Memory B cell (primary cell): Measurements from ENCODE around the gene AKAP6.

ENCODE experiments used
- ATAC-seq: fragments of 150-1000 bp; cut with Tn5 transposase; 2 replicates; pipeline ENCODE4 v1.10.0; 2021; ENCODE audit warnings: low read depth, mild to moderate bottlenecking, moderate library complexity
- DNase-seq, 2 donors: peaks; one replicate each; pipeline ENCODE4 v3.0.0; 2022; ENCODE audit warnings: low spot score in 2 of 2
- H3K27ac Mint-ChIP-seq: one replicate; pipeline ENCODE4 v1.8.0; 2022; ENCODE audit warnings: mild to moderate bottlenecking, moderate library complexity, mixed read lengths
- H3K27me3 Mint-ChIP-seq: one replicate; pipeline ENCODE4 v1.8.0; 2022; ENCODE audit warnings: mixed read lengths
- H3K36me3 Mint-ChIP-seq: one replicate; pipeline ENCODE4 v1.8.0; 2022; ENCODE audit warnings: mild to moderate bottlenecking, mixed read lengths
- H3K4me1 Mint-ChIP-seq: one replicate; pipeline ENCODE4 v1.8.0; 2022; ENCODE audit warnings: mixed read lengths
- H3K4me3 Mint-ChIP-seq: one replicate; pipeline ENCODE4 v1.8.0; 2022; ENCODE audit warnings: mild to moderate bottlenecking, moderate library complexity, mixed read lengths
- H3K9me3 Mint-ChIP-seq: one replicate; pipeline ENCODE4 v1.8.0; 2022; ENCODE audit warnings: mixed read lengths

The AKAP6 gene

GRCh38 chr14:32608857-32609256 is 279.8 kb downstream of the AKAP6 start:
- Mint-ChIP-seq H3K27ac (no peak overlapping the region), H3K27me3 (no peaks in the 10 kb centered on the region), H3K36me3 (no peaks in the 10 kb centered on the region), H3K4me1 (no peaks in the 10 kb centered on the region), H3K9me3 (no peaks in the 10 kb centered on the region), H3K4me3 (no peak overlapping the region)
- ATAC-seq (no peak), DNase-seq (no peak)

GRCh38 chr14:32609388-32609787 is 280.3 kb downstream of the AKAP6 start:
- Mint-ChIP-seq H3K27me3 (no peaks in the 10 kb centered on the region), H3K36me3 (no peaks in the 10 kb centered on the region), H3K9me3 (no peaks in the 10 kb centered on the region), H3K4me3 (no peak overlapping the region), H3K4me1 (no peaks in the 10 kb centered on the region), H3K27ac (no peak overlapping the region)
- no peak for DNase-seq
- ATAC-seq = no peak

- no peak overlapping the region for H3K27ac Mint-ChIP-seq
- DNase-seq (no peak), ATAC-seq (no peak)
- H3K36me3 Mint-ChIP-seq = peaks cover 3% of the 10 kb centered on the region
- H3K4me3 Mint-ChIP-seq = no peak overlapping the region
- H3K27me3 Mint-ChIP-seq = no peaks in the 10 kb centered on the region
- H3K4me1 Mint-ChIP-seq = no peaks in the 10 kb centered on the region
- peaks cover 3% of the 10 kb centered on the region for H3K9me3 Mint-ChIP-seq
Observed at GRCh38 chr14:32611752-32612151, 282.7 kb downstream of the AKAP6 start.

- Mint-ChIP-seq H3K4me3 (no peak overlapping the region), H3K27me3 (no peaks in the 10 kb centered on the region), H3K9me3 (peaks cover 12% of the 10 kb centered on the region), H3K4me1 (peaks cover 6% of the 10 kb centered on the region), H3K36me3 (peaks cover 6% of the 10 kb centered on the region), H3K27ac (no peak overlapping the region)
- no peak for DNase-seq
- no peak for ATAC-seq
Observed at GRCh38 chr14:32618991-32619390, 289.9 kb downstream of the AKAP6 start.

GRCh38 chr14:32620303-32620702 is 291.2 kb downstream of the AKAP6 start:
- Mint-ChIP-seq H3K27me3 (no peaks in the 10 kb centered on the region), H3K9me3 (peaks cover 12% of the 10 kb centered on the region), H3K36me3 (peaks cover 6% of the 10 kb centered on the region), H3K4me1 (peaks cover 6% of the 10 kb centered on the region), H3K27ac (no peak overlapping the region), H3K4me3 (no peak overlapping the region)
- no peak for DNase-seq
- no peak for ATAC-seq

- H3K27ac Mint-ChIP-seq = no peak overlapping the region
- peaks cover 12% of the 10 kb centered on the region for H3K9me3 Mint-ChIP-seq
- no peak for ATAC-seq
- H3K4me1 Mint-ChIP-seq = peaks cover 6% of the 10 kb centered on the region
- H3K36me3 Mint-ChIP-seq = peaks cover 6% of the 10 kb centered on the region
- DNase-seq = no peak
- no peaks in the 10 kb centered on the region for H3K27me3 Mint-ChIP-seq
- no peak overlapping the region for H3K4me3 Mint-ChIP-seq
Observed at GRCh38 chr14:32620724-32621123, 291.6 kb downstream of the AKAP6 start.

- Mint-ChIP-seq H3K4me1 (peaks cover 6% of the 10 kb centered on the region), H3K4me3 (no peak overlapping the region), H3K27ac (no peak overlapping the region), H3K27me3 (no peaks in the 10 kb centered on the region), H3K9me3 (peaks cover 11% of the 10 kb centered on the region), H3K36me3 (peaks cover 3% of the 10 kb centered on the region)
- no peak for ATAC-seq
- no peak for DNase-seq
Observed at GRCh38 chr14:32621585-32621984, 292.5 kb downstream of the AKAP6 start.

GRCh38 chr14:32622742-32623141 is 293.6 kb downstream of the AKAP6 start:
- Mint-ChIP-seq H3K27ac (no peak overlapping the region), H3K27me3 (no peaks in the 10 kb centered on the region)

GRCh38 chr14:32623300-32624093 is 294.4 kb downstream of the AKAP6 start:
- Mint-ChIP-seq H3K4me3 (no peak overlapping the region), H3K4me1 (peaks cover 6% of the 10 kb centered on the region), H3K27me3 (no peaks in the 10 kb centered on the region), H3K27ac (no peak overlapping the region), H3K9me3 (peaks cover 10% of the 10 kb centered on the region), H3K36me3 (peaks cover 3% of the 10 kb centered on the region)
- no peak for DNase-seq
- no peak for ATAC-seq

More at GRCh38 chr14:32622742-32623141, 293.6 kb downstream of the AKAP6 start:
- Mint-ChIP-seq H3K36me3 (peaks cover 3% of the 10 kb centered on the region), H3K9me3 (peaks cover 10% of the 10 kb centered on the region), H3K4me1 (peaks cover 6% of the 10 kb centered on the region), H3K4me3 (no peak overlapping the region)
- ATAC-seq = peak; percentile 49
- DNase-seq = no peak

GRCh38 chr14:32625211-32625610 is 296.1 kb downstream of the AKAP6 start:
- Mint-ChIP-seq H3K4me1 (peaks cover 6% of the 10 kb centered on the region), H3K27ac (no peak overlapping the region), H3K4me3 (no peak overlapping the region), H3K27me3 (no peaks in the 10 kb centered on the region), H3K9me3 (peaks cover 5% of the 10 kb centered on the region), H3K36me3 (no peaks in the 10 kb centered on the region)
- DNase-seq (no peak), ATAC-seq (no peak)

- H3K4me3 Mint-ChIP-seq = no peak overlapping the region
- H3K36me3 Mint-ChIP-seq = no peaks in the 10 kb centered on the region
- no peaks in the 10 kb centered on the region for H3K27me3 Mint-ChIP-seq
- no peak for DNase-seq
- H3K27ac Mint-ChIP-seq = no peak overlapping the region
- peaks cover 5% of the 10 kb centered on the region for H3K9me3 Mint-ChIP-seq
- ATAC-seq = no peak
- peaks cover 3% of the 10 kb centered on the region for H3K4me1 Mint-ChIP-seq
Observed at GRCh38 chr14:32627545-32628298, 298.6 kb downstream of the AKAP6 start.

- Mint-ChIP-seq H3K27me3 (no peaks in the 10 kb centered on the region), H3K9me3 (peaks cover 5% of the 10 kb centered on the region), H3K4me3 (no peak overlapping the region), H3K4me1 (no peaks in the 10 kb centered on the region), H3K36me3 (no peaks in the 10 kb centered on the region), H3K27ac (no peak overlapping the region)
- no peak for DNase-seq
- ATAC-seq = no peak
Observed at GRCh38 chr14:32629236-32629635, 300.1 kb downstream of the AKAP6 start.

GRCh38 chr14:32630701-32631100 is 301.6 kb downstream of the AKAP6 start:
- Mint-ChIP-seq H3K27ac (no peak overlapping the region), H3K4me3 (no peak overlapping the region), H3K9me3 (peaks cover 5% of the 10 kb centered on the region), H3K4me1 (no peaks in the 10 kb centered on the region), H3K36me3 (no peaks in the 10 kb centered on the region), H3K27me3 (no peaks in the 10 kb centered on the region)
- ATAC-seq (no peak), DNase-seq (no peak)

GRCh38 chr14:32633224-32633859 is 304.2 kb downstream of the AKAP6 start:
- Mint-ChIP-seq H3K4me3 (no peak overlapping the region), H3K9me3 (no peaks in the 10 kb centered on the region), H3K27ac (no peak overlapping the region), H3K36me3 (no peaks in the 10 kb centered on the region), H3K4me1 (no peaks in the 10 kb centered on the region), H3K27me3 (no peaks in the 10 kb centered on the region)
- DNase-seq (no peak), ATAC-seq (no peak)
